PC-3 (cell line): ENCODE measurements around the gene ARHGEF28.

ENCODE experiments used
- CTCF ChIP-seq: fragments of 300-600 bp; sonication (generic); conservative IDR thresholded peaks from 2 replicates; pipeline ENCODE4 v1.5.1; 2017; ENCODE audit warnings: antibody characterized with exemption, low read depth, mild to moderate bottlenecking, low read length
- EZH2 ChIP-seq: fragments of 300-600 bp; sonication (generic); IDR thresholded peaks from one replicate; pipeline ENCODE4 v1.6.1; 2017; ENCODE audit warnings: antibody characterized with exemption, mild to moderate bottlenecking, low read length; ENCODE audit not compliant: unreplicated experiment
- EZH2phosphoT487 ChIP-seq: fragments of 300-600 bp; sonication (generic); IDR thresholded peaks from 2 replicates; pipeline ENCODE4 v1.6.1; 2018; ENCODE audit warnings: mild to moderate bottlenecking, antibody characterized with exemption, low read length, borderline replicate concordance

DNA sequence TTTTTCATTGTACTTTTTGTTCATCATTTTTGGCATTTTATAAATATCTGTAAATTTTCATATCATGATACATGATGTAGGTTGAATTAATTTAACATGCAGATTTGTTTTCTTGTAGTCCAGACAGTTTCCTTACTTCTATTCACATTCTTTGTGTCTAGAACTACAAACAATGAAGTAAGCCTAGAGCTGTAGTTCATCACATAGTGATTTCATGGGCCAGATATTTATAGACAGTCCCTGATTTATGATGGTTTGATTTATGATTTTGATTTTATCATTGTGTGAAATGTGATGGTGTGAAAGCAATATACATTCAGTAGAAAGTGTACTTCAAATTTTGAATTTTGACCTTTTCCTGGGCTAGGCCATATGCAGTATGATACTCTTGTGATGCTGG is 139.0 kb downstream of the ARHGEF28 start:
- TF ChIP-seq CTCF (no peak), EZH2phosphoT487 (no peak), EZH2 (no peak)
